GM18907 (cell line): ENCODE measurements around the gene ANKMY1.

Experiments
- ATAC-seq: cut with Tn5 transposase; IDR thresholded peaks from one replicate; pipeline ENCODE4 v1.9.1; 2021; ENCODE audit warnings: mild to moderate bottlenecking, moderate library complexity; ENCODE audit not compliant: unreplicated experiment

ANKMY1 gene

DNA sequence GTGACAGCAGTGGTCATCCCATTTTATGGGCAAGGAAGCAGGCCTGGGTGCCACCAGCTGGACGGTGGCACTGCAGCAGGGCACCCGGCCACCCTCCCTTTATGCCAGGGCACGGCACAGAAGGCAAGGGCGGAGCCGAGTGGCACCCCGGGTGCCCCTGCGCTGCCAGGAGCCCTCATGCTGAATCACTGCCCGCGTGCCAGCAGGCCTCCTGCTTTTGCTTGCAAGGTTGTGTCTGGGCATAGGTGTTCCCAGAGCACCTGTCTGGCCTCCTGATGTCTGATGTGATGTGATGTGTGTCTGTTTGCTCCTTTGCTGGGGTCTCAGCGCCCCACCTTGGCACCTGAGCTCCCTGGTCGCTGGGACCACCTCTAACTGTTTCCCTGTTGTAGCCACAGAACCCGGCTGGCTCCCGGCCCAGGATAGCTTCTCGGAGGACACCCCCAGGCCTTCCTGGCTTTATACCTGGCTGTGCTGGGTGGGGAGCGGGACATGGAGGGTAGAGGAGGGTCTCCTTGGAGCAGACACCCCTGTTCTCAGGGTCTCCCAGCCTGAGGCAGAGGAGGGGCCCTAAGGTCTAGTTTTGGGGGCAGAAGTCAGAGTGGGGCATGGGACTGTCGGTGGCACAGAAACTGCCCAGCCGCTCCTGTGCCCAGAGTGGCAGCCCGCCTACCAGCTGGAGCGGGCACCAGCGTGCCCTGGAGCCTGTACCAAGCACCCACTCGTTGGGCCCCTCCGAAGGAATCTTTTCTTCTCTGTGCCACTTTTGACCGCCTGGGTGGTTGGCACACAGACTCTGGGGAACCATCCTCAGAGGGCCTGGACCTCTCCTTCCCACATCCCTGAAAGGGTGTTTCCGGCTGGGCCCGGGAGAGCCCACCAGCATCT is 118.7 kb downstream of the ANKMY1 start:
- ATAC-seq, result no peak

DNA sequence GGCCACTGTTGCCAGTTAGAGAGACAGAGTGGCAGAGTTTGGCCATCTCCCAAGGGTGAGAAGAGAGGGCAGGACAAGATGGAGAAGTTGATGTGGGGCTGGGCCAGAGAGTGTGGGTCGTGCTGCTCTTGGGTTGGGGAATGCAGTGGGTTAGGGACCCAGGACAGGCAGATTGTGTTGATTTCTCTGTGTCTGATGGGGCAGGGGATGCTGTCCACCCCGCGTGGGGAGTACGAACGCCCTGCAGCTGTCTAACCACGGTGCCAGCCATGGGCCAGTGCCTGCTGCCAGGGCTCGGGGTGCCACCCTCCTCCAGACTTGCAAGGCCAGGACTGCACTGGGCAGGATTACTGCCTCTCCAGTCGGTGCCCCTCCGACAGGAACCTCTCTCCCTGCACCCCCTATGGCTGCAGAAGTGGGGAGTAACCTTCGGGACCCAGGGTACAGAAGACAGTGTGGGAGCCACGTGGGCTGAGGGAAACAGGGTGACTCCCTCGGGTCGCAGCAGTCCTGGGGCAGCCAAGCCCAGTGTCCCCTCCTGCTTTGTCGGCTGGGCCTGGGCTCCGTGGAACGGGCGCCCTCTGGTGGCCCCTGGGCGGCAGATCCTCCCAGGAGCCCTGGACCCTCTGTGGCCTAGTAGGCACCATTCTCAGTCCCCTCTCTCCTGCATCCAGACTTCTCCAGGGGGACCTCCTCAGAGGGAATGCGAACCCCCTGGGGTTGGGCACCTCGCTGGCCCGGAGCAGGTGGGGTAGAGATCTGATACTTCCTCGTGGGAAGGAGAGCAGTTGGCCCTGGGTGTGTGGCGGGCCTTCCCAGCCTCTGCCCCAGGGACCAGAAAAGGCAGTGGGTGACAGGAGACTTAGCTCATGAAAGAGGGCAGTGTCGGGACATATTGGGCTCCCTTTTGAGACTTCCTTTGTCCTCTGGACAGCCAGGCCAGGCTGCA is 119.7 kb downstream of the ANKMY1 start:
- no peak for ATAC-seq

DNA sequence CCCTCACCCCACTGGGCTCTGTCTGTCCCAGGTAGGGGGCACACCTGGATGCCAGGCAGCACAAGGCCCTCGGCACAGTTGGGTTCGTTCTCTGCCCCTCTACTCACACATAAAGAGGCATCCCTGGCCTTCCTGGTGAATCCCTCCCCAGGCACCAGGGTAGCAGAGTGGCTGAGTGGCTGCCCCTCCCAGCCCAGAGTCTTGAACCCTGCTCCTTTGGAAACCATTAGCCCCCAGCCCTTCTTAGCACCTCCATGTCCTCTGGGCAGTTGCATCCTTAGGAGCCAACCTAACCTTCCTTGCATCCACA is 120.3 kb downstream of the ANKMY1 start:
- ATAC-seq, result no peak

DNA sequence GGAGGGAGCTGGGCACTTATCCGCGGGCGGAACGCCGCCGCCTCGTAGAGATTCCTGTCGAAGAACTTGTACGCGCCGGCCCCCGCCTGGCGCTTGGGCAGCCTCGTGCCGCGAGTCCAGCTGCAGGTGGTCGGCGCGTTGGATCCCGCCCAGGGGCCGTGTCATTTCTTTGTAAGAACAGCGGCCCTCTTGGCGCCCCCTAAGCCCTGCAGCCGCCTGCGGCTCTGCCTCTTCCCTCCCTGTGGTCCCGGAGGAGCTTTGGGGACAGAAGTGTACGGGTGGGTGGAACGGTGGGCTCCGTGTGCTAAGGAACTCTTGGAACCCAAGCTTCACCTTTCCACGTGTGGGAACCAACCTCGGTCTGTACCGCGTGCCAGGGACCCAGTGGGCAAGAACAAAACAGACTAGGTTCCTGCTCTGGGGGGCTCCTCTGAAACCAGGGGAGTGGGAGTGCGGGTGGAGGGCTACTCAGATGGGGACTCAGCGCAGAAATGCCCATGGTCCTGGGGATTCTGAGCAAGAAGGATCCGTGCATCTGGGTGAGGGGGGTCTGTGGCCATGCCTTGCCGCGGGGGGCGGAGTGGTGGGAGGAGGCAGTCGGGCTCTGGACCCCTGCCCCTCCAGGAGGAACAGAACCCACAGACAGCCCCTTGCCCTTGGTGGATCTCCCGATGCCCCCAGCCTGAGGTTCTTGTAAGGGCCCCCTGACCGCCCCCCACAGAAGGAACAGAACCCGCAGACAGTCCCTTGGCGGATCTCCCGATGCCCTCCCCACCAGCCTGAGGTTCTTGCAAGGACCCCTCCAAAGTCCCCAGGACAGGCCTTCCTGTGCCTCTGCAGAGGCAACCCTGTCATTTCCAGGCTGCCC is 120.9 kb downstream of the ANKMY1 start:
- no peak for ATAC-seq

DNA sequence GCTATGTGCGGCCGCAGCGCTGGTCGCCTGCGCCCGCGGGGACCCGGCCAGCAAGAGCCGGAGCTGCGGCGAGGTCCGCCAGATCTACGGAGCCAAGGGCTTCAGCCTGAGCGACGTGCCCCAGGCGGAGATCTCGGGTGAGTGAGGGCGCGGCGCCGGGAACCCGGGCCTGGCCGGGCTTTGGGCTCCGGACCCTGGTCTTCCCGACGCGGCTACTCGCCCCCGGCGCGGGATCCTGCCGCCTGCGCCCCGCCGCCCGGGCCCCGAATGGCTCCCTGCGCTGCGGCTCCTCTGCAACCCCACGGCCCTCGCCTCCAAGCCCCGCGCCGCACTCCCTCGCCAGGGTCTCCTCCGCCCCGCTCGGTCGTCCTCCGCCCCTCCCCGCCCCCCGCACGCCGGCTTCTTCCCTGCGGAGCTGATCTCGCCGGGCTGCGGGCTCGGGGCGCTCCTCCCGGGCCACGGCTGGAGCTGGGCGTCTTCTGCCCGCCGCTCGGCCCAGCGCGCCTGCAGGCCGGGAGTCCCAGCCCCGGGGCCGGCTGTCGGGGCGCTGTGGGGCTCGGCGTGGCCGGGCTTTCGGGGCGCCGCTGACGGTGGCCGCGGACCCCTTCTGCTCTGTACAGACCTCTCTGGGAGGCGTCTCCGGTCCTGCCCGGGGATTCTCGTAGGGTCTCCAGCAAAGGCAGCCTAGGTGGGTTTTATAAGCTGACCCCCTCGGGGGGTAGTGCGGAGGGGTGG is 121.7 kb downstream of the ANKMY1 start:
- ATAC-seq, result peak; percentile 13

DNA sequence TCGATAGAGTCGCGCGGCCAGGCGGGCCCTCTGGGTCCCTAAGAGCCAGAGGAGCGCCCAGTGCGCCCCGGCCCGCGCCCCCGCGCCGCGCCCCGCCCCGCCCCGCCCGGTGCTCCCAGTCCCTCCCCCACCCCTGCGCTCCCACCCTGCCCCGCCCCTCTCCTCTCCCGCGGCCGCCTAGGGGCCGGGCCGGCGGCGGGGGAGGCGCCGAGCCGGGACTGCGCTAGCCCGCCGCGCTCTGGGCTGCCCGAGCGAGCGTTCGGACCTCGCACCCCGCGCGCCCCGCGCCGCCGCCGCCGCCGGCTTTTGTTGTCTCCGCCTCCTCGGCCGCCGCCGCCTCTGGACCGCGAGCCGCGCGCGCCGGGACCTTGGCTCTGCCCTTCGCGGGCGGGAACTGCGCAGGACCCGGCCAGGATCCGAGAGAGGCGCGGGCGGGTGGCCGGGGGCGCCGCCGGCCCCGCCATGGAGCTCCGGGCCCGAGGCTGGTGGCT is 122.3 kb downstream of the ANKMY1 start, which contains the start of gene GPC1:
TSS of gene GPC1 (plus strand) at position 207 of the 491 bp plus-strand sequence. CDS start at position 463, 256 bp downstream.
- ATAC-seq, result peak; percentile 47

DNA sequence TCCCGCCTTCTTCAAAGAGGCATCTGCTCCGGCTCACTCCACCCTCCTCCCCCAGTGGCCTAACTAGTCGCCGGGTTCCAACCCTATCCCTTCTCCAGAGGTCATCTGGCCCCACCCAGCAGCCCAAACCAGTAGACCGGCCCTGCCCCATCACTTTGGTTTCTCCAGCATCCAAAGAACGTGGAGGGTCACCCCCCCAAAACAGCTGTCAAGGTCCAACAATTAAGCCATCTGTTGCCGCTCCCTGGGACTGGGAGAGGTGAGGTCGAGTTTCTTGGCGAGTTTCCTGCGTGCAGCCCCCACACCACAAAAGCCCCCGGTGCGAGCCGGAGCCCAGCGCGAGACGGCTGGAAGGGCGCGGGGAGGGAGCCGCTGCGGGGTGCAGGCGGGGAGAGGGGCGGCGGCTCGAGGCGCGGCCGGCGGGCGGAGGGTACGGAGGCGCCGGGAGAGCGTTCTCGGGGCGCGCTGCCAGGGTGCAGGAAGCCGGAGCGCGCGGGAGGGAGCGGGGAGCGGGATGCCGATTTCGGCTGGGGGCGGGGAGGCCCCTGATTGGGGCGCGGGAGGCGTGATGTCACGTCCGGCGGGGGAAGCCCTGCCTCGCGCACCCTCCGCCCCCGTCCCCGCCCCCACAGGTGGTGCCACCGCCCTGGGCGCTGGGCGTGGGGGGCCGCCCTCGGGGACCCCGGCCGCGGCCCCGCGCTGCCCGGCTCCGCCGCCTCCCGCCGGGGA is 122.9 kb downstream of the ANKMY1 start:
- peak; percentile 50 for ATAC-seq

DNA sequence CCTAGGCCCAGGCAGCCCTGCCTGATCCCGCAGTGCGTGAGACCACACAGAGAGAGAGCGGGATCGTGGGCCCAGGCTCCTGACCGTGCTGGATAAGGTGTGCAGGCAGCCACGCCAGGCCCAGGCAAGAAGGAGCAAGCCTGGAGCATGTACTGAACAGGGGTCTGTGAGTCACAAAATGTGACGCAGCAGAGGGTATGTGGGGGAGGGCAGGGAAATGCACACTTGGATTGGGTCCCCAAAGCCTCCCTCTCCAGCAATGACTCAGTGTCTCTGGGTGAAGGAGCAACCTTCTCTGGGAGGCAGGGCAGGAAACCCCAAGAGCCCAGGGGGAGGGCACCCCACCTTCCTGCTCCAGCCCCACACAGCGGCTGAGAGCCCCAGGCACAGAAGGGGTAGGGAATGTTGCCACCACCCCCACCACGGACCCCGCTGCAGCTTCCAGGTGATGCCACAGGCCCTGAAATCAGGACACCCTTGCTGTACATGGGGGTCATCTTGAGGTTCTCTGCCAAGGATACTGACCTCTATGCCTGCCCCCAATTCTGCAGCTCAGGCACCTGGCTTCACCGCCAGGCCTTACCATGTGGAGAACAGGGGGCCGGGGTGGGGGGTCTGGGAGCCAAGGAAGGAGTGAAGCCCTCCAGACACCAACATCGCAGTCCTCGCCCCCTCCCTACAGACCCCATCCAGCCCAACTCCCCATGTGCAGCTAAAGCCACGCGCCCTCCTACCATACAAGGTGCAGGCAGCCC is 123.6 kb downstream of the ANKMY1 start:
- no peak for ATAC-seq

DNA sequence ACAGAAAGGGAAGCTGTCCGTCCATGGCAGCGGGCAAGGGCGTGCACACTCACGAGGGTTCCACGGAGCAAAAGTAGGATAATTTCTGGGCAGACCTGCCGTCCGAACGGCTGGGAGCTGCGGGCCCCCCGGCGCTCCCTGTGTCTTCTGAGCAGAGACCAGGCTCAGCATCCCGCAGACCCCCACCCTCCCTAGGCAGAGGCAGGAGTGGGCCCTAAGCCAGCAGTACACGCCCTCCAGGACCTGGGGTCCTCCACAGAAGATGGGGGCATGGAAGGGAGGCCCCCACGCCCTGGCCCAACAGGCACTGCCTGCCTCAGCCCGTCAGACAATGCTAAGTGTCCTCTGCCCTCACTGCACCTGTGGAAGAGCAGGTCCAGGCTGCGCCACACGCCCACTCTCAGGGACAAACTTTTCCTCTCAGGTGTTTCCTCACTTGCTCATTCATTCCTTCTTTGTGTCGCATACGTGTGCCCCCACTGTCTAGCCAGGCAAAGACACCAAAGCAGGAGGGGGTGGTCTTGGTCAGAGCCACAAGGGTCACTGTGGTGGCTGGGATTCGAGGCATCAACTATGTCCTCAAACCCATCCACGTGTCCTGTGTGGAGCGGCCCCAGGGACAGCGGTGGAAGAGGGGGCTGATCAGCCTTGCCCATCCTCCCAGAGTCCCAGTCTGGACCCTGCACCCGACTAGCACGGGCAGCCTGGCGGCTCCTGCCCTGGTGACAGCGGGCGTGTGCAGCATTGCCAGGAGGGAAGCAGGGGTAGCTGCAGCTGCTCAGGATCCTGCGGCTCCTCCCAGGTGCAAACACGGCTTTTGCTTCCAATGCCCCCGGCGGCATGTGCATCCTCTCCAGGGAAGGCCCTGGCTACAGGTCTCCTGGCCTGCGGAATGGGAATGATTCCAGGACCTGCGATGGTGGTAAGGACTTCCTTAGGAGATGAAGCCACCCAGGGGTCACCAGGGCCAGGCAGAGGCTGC is 124.7 kb downstream of the ANKMY1 start:
- no peak for ATAC-seq

DNA sequence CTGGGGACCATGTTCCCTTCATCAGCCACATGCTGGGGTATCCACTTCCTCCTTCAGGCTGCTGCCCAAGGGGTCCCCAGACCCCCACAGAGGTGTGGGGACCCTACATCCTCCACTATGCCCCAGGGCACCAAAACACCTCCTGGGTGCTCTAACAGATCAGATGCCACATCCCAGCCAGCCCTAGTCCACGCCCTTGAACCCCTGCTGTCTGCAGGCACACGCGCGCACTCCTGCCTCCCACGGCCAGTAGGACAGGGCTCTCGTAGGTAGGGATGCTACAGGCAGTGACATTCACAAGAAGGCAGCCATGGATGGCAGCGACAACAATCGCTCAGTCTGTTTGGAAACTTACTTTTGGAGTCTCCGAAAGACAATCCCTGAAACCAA is 125.4 kb downstream of the ANKMY1 start:
- no peak for ATAC-seq

DNA sequence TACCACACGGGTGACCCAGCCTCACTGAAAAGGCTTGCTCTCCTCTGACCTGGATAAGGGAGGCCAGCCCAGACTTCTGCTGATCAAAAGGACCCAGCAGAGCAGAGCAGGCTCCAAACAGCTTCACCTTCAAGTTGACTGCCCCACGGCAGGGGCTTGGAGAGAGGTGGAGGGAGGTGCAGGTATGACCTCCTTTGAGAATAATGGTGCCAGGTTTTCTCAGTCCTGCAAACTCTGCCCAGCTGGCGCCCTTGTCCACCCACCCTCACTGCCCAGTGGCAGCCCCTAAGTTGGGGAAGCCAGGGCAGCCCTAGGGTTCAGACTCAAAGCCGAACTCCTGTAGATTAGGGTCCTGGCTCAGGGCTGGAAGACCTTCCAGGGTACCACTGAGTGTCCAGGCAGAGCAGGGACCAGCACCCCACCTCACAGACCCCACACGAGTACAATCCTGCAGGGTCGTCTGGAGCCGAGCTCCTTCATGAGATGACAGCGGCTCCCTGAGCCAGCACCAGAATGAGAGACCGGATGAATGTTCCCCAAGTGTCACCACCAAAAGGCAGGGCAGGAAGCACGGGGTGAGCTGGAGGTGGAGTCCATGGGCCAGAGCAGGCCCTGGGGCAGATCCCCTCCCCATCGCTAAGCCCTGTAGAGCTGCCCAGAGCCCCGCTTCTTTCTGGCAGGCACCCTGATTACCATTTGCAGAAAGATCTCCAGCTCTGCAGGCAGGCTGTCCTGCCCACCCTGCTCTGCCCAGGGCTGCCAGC is 125.9 kb downstream of the ANKMY1 start:
- ATAC-seq, result no peak

DNA sequence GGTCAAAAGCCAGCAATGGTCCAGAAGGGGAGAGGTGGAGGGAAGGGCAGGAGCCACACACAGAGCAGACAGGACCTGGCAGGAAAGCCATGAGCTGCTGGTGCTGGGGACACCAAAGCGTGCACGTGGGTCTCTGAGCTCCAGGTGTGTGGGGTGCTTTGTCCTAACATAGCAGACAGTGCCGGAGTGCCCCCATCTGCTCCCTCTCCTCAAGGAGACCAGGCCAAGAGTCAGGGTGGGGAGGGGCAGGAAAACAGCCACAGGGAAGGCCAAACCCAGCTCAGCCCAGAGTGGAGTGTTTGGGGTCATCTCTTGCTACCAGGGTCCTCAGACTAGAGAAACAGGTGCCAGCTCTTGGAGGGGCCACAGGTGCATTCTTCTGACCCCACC is 126.5 kb downstream of the ANKMY1 start:
- ATAC-seq, result no peak

DNA sequence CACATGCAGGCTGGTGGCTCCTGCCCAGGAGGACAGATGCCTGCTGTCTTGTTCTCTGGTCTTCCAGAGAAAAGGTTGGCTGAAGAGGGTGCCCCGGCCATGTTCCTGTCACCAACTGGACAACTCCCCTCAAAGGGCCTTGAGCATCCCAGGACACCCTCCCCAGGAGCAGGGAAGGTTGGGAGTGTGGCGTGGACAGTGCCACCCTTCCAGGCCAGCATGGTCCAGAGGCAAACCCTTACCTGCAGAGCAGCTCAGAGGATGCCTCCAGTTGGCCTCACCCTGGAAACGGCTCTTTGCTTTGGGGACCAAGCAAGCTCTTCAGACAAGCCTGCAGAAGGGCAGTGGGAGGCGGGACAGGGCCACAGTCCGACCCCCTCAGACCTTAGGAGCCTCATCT is 127.2 kb downstream of the ANKMY1 start:
- ATAC-seq, result no peak

DNA sequence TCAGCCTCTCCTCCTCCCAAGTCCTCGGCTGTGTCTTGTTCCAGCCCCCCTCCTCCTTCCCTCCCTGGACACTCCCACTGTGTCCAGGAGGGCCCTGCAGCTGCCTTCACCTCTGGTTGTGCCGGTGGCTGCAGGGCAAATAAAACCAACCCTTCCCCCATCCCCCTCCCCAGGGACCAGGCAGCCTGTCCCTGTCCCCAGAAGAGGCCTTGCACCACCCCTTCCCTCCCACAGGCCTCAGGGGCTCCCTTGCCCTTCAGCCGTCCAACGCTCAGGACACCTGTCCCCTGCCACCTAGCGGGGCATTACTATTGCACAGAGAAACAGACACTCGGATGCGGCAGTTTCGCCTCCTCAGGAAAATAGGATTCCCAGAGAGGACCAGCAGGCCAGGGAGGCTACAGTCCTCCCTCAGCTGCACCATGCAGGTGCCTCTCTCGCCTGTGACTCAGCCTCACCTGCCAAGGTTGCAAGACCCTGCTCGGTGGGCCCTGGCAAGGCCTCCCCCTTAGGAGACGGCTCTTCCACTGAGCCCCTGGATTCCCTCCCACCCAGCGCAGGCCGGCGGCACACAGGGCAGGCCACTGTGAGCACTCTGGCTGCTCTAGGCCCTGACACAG is 127.8 kb downstream of the ANKMY1 start:
- no peak for ATAC-seq
